HUES48 (cell line): ENCODE results near the gene AGO4.
"Not testable (repeated sequence)": the region's sequence is repeated elsewhere in the genome, so short reads cannot be mapped to it uniquely, and the experiment has no call there.

Source experiments
- H3K27ac ChIP-seq: one replicate; pipeline ENCODE4 v1.7.0; 2013; ENCODE audit warnings: low read depth, low read length, inconsistent platforms
- H3K27me3 ChIP-seq: 2 replicates; pipeline ENCODE4 v1.6.1; 2013; ENCODE audit warnings: mild to moderate bottlenecking, low read length; ENCODE audit not compliant: control insufficient read depth, insufficient read depth
- H3K36me3 ChIP-seq: 2 replicates; pipeline ENCODE4 v1.6.1; 2013; ENCODE audit warnings: low read length; ENCODE audit not compliant: control insufficient read depth, insufficient read depth
- H3K4me1 ChIP-seq: 2 replicates; pipeline ENCODE4 v1.6.1; 2013; ENCODE audit warnings: mild to moderate bottlenecking, low read length; ENCODE audit not compliant: control insufficient read depth, insufficient read depth
- H3K4me3 ChIP-seq: 2 replicates; pipeline ENCODE4 v1.5.1; 2013; ENCODE audit warnings: mild to moderate bottlenecking, low read depth, low read length
- H3K9ac ChIP-seq: 2 replicates; pipeline ENCODE4 v1.6.1; 2013; ENCODE audit warnings: mild to moderate bottlenecking, low read depth, low read length, moderate library complexity
- H3K9me3 ChIP-seq: 2 replicates; pipeline ENCODE4 v1.6.1; 2013; ENCODE audit warnings: low read length; ENCODE audit not compliant: control insufficient read depth, insufficient read depth

The AGO4 gene

DNA sequence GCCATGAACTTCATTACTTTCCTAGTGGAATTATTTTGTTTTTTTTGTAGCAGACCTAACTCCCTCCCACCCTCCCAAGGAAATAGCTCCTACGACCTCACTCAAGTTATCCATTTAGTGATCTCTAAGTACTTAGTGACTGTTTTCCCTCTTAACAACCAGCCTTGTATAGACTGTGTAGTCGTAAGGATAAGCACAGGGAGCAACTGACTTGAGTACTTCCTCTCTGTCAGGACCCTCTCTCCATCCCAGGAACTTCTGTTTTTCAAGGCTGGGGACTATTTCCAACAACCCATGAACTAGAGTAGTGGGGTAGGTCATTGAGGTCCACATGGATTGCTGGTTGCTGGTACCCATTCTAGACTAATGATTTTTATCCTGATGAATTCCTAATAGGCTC, 77.1 kb downstream of the AGO4 start:
- Histone ChIP-seq H3K4me1 (peaks cover 39% of the 10 kb centered on the region), H3K4me3 (peak overlapping the region; percentile 50; the same call in 1 of the 2 replicates), H3K9me3 (no peaks in the 10 kb centered on the region), H3K36me3 (peaks cover 21% of the 10 kb centered on the region), H3K27ac (peak overlapping the region; percentile 95), H3K9ac (no peak overlapping the region), H3K27me3 (no peaks in the 10 kb centered on the region)

DNA sequence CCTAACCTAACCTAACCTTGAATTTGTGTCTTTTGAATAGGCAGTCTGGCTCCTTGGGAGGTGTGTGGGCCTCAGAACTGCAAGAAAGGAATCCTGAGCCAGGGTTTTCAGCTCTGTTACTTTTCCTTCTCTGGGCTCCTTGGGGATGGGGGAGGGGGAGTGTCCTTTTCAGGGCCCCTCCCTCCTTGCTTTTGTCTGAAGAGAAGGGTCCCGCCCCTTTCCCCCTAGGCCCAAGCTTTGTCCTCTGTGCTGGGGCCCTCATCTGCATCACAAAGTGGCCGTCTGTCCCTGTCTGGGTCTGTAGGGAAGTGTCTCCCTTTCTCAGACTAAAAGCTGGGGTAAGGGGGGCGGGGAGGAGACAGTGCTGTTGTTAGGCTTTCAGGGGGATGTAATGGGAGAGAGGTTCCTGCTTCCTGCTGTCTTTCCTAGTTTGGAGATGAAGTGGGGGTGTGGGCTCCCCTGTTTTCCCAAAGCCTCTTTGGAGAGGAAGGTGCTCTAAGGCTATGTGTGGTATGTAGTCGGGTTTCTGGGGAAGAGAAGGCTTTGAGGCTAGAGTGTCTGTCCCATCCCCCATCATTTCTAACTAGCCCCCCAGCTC, 78.2 kb downstream of the AGO4 start:
- Histone ChIP-seq H3K27ac (peak overlapping the region; percentile 95), H3K4me3 (peak overlapping the region; percentile 57), H3K4me1 (peaks cover 39% of the 10 kb centered on the region), H3K9ac (no peak overlapping the region), H3K27me3 (no peaks in the 10 kb centered on the region), H3K9me3 (no peaks in the 10 kb centered on the region), H3K36me3 (peaks cover 31% of the 10 kb centered on the region)

DNA sequence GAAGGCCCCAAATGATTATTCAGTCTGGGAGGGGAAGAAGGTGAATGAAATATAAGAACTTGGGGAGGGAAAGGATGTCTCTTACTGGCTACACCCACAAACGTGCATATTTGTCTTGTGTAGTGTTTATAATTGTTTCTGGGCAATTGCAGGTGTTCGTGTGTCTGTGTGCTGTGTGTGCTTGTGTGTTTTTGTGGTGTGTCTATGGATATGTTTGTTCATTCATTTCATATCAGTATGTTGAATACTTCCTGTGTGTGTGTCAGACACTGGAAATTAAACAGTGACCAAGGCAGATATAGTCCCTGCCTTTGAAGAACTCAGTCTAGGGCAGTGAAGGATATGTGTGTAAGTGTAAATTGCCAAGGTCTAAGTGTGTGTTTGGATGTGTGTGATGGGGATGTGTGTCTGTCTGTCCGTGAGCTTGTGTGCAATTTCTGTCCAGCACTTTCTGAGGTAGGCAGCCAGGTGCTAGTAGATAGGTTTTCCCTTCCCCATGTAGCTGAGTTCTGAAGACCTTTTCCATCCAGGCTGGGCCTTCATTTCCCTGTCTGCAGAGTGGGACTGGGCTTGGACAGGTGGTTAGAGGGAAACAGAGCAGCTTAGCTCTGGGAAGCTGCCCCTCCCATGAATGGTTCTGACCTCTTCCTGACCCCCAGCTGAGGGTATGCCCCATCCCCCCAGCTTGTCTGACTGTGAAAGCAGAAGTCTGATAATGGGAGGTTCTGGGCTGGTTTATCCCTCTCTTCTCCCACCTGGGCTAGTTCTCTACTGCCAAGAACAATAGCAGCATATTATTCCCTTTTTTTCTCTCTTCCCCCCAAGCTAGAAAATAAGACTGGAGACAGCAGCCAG, 79.0 kb downstream of the AGO4 start:
- Histone ChIP-seq H3K27ac (peak overlapping the region; percentile 95), H3K4me1 (peaks cover 39% of the 10 kb centered on the region), H3K27me3 (no peaks in the 10 kb centered on the region), H3K9me3 (no peaks in the 10 kb centered on the region), H3K36me3 (peaks cover 37% of the 10 kb centered on the region), H3K4me3 (peak overlapping the region; percentile 57), H3K9ac (no peak overlapping the region)

DNA sequence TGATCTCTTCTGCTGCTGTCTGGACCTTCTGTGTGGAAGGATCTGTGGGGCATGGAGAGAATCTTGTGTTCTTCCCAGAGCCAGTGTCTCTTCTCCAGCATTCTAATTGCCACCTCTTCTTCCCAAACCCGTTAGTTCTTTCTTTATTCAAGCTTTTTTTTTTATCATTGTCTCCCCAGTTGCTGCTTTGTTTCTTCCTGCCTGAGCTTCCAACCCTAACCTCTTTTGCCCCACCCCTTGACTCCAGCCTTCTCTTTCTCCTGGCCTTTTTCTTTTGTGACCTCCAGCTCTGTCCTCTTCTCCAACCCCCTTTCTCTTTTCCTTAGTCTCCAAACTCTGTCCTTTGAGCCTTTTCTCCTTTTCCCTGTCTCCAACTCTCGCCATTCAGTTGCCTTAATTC, 79.7 kb downstream of the AGO4 start:
- Histone ChIP-seq H3K4me1 (peaks cover 38% of the 10 kb centered on the region), H3K27ac (peak overlapping the region; percentile 95), H3K27me3 (no peaks in the 10 kb centered on the region), H3K9ac (no peak overlapping the region), H3K36me3 (peaks cover 44% of the 10 kb centered on the region), H3K4me3 (peak overlapping the region; percentile 57; the same call in 1 of the 2 replicates), H3K9me3 (no peaks in the 10 kb centered on the region)

DNA sequence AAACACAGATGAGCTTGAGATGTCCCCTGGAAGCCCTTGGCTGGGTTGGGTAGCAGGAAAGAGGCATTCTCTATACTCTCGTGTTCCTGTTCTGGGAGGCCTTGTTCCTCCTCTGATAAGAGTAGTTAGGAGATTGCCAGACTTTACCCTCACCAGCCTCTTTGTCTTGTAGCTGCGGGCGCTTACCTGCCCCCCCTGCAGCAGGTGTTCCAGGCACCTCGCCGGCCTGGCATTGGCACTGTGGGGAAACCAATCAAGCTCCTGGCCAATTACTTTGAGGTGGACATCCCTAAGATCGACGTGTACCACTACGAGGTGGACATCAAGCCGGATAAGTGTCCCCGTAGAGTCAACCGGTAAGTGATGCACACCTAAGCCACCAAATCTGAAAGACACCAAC, 80.4 kb downstream of the AGO4 start:
- H3K9ac ChIP-seq = no peak overlapping the region
- H3K27me3 ChIP-seq = no peaks in the 10 kb centered on the region
- H3K36me3 ChIP-seq = peaks cover 52% of the 10 kb centered on the region
- no peaks in the 10 kb centered on the region for H3K9me3 ChIP-seq
- no peak overlapping the region for H3K27ac ChIP-seq
- no peak overlapping the region for H3K4me3 ChIP-seq
- peaks cover 35% of the 10 kb centered on the region for H3K4me1 ChIP-seq

DNA sequence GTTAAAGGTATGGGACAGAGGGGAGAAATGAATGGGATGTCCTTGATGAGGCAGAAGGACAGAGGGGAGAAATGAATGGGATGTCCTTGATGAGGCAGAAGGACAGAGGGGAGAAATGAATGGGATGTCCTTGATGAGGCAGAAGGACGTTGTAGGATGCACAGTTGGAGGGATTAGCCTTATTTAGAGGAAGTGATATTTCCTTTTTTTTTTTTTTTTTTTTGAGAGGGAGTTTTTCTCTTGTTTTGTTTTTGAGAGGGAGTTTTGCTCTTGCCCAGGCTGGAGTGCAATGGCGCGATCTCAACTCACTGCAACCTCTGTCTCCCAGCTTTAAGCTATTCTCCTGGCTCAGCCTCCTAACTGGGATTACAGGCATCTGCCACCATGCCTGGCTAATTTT, 81.2 kb downstream of the AGO4 start:
- Histone ChIP-seq H3K4me1 (peaks cover 35% of the 10 kb centered on the region), H3K36me3 (peaks cover 59% of the 10 kb centered on the region)
- not testable (repeated sequence) for H3K27ac ChIP-seq

DNA sequence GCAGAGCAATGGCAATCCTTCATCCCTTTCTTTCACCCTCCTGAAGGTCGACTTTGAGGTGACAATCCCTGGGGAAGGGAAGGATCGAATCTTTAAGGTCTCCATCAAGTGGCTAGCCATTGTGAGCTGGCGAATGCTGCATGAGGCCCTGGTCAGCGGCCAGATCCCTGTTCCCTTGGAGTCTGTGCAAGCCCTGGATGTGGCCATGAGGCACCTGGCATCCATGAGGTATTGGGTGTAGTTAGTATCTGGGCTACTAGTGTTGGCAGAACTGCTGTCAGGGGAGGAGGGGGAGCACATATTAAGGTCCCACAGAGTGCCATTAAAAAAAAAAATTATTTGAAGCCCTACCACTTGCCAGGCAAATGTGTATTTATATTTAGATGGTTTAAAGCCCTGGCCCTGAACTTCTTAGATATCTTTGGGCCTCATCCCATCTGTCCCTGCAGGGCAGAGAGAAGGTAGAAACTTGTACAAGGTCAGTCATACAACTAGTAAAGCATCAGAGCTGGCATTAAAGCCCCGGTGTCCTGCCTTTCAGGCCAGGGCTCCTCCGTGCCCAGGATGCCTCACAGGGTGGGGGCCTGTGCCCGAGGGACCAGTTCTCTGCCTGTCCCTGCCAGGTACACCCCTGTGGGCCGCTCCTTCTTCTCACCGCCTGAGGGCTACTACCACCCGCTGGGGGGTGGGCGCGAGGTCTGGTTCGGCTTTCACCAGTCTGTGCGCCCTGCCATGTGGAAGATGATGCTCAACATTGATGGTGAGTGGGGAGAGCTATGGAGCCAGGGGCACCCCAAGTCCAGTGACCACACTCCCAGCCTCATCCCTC, 85.4 kb downstream of the AGO4 start:
- no peaks in the 10 kb centered on the region for H3K9me3 ChIP-seq
- no peak overlapping the region for H3K9ac ChIP-seq
- H3K27me3 ChIP-seq = no peaks in the 10 kb centered on the region
- no peaks in the 10 kb centered on the region for H3K4me1 ChIP-seq
- H3K36me3 ChIP-seq = peaks cover 93% of the 10 kb centered on the region
- H3K4me3 ChIP-seq = no peak overlapping the region
- H3K27ac ChIP-seq = no peak overlapping the region

More for the DNA sequence above, 81.2 kb downstream of the AGO4 start:
- H3K4me3 ChIP-seq, H3K27me3 ChIP-seq, H3K9me3 ChIP-seq, H3K9ac ChIP-seq: not testable (repeated sequence)

DNA sequence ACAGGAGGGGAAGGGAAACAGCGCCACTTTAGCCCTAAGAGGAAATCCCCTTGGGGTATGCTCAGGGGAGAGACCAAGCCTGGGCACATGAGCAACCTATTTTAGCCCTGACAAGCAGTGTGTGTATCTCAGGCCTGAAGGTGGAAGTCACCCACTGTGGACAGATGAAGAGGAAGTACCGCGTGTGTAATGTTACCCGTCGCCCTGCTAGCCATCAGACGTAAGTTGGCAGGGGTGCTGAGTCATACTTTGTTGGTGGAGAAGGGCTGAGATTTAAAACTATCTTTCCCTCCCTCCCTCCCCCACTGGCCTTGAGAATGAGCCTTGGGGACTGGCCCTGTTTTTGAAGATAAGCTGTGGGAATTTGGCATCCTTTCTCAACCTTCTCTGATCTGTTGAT, 86.4 kb downstream of the AGO4 start:
- Histone ChIP-seq H3K4me3 (no peak overlapping the region), H3K9ac (no peak overlapping the region), H3K9me3 (no peaks in the 10 kb centered on the region), H3K4me1 (no peaks in the 10 kb centered on the region), H3K27me3 (no peaks in the 10 kb centered on the region), H3K27ac (no peak overlapping the region), H3K36me3 (peaks cover 93% of the 10 kb centered on the region)

DNA sequence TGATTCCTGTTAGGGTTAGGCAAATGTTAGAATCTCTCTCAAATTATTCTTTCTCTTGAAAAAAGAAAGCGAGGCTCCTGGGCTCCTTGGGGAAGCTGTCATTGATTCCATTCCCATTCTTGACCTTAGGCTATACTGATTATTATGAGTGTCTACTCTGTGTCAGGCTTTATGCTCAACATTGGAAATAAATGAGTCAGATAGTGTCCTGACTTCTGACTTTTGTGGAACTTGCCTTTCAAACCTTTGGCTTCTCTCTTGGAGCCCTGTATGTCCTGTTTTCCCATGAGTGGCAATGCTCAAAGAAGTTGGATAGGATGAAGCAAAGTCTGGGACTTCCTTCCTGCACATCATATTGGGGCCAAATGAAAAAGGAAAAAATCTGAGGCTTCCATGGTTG, 86.8 kb downstream of the AGO4 start:
- Histone ChIP-seq H3K36me3 (peaks cover 93% of the 10 kb centered on the region), H3K27me3 (no peaks in the 10 kb centered on the region), H3K4me3 (no peak overlapping the region), H3K27ac (no peak overlapping the region), H3K4me1 (no peaks in the 10 kb centered on the region), H3K9me3 (no peaks in the 10 kb centered on the region), H3K9ac (no peak overlapping the region)

DNA sequence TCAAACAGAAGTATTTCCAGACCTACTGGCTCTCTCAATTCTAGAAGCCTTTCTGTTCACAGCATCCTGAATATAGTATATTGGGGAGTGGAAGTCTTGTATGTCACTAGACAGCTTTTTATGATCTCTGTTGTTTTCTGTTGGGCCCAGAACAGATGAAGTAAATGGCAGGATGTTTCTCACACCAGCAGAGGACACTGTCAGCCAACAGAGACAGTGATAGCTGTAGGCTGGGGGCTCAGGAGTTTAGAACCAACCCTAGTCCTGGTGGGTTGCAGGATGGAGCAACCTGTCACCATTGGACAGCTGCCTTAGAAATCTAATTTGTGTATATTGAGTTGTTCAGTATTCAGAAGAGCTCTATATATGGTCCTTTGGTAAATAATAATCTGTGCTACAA, 92.1 kb downstream of the AGO4 start:
- no peaks in the 10 kb centered on the region for H3K4me1 ChIP-seq
- H3K27ac ChIP-seq = no peak overlapping the region
- H3K9me3 ChIP-seq = no peaks in the 10 kb centered on the region
- H3K27me3 ChIP-seq = no peaks in the 10 kb centered on the region
- H3K9ac ChIP-seq = no peak overlapping the region
- no peak overlapping the region for H3K4me3 ChIP-seq
- peaks cover 81% of the 10 kb centered on the region for H3K36me3 ChIP-seq

DNA sequence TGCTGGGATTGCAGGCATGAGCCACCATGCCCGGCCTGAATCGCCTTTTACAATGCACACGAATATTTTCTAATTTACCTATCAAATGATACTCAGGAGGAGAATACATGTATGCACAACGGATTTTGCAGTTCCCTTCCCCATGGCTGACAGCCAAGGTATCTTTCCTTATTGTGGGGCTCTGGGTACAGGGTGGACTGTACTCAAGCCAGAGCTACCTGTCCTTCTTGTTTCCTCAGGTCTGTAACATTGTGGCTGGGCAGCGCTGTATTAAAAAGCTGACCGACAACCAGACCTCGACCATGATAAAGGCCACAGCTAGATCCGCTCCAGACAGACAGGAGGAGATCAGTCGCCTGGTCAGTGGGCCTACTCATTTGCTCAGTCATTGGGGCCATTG, 93.4 kb downstream of the AGO4 start:
- H3K36me3 ChIP-seq = peaks cover 83% of the 10 kb centered on the region
- H3K4me1 ChIP-seq = no peaks in the 10 kb centered on the region
- H3K4me3 ChIP-seq = no peak overlapping the region
- no peak overlapping the region for H3K9ac ChIP-seq
- H3K27ac ChIP-seq = no peak overlapping the region
- no peaks in the 10 kb centered on the region for H3K27me3 ChIP-seq
- no peaks in the 10 kb centered on the region for H3K9me3 ChIP-seq
